HCT116 (cell line): ENCODE results near the gene PTBP3.

Experiments used
- REST ChIP-seq: IDR thresholded peaks from 2 replicates; pipeline ENCODE4 v1.6.1; 2012; ENCODE audit warnings: low read depth
- SRF ChIP-seq: IDR thresholded peaks from 2 replicates; pipeline ENCODE4 v1.6.1; 2012; ENCODE audit warnings: low read depth
- TCF7L2 ChIP-seq: IDR thresholded peaks from 2 replicates; pipeline ENCODE4 v1.7.0; 2011; ENCODE audit warnings: borderline replicate concordance, inconsistent platforms; ENCODE audit not compliant: insufficient read depth, insufficient read length; ENCODE audit errors: extremely low read depth
- TF ChIP-seq, protein P1 (sequence below), 3 experiments: fragments of 200-600 bp in 1 of 3; sonication (generic) in 1 of 3; IDR thresholded peaks in 2 of 3; conservative IDR thresholded peaks in 1 of 3; 2 replicates each; pipeline ENCODE4 v1.5.1; 2012 to 2017; ENCODE audit warnings: low read depth in 2 of 3, low read length in 2 of 3, antibody characterized with exemption in 1 of 3, borderline replicate concordance in 1 of 3, control low read depth in 1 of 3, mild to moderate bottlenecking in 1 of 3, mixed read lengths in 1 of 3, mixed run types in 1 of 3, moderate library complexity in 1 of 3; ENCODE audit not compliant: insufficient read depth in 1 of 3

DNA sequence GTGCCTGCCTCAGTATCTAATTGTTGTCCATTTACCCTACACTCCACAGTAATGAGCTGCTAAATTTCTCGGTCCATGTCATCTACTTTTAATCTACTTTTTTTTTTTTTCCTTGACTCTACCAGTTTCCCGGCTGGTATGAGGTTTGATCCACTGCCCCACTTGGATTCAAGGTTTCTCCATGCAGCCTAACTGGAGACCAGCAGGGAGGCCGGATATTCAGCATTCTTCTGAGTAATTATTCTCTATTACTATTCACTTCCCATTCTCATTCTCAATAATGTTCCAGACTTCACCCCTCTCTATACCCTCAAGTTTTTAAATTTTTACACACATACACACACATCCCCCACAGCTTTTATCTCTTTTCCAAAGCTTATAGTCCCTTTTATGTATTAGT is 107.3 kb downstream of the PTBP3 start:
- TF ChIP-seq, protein P1, sequence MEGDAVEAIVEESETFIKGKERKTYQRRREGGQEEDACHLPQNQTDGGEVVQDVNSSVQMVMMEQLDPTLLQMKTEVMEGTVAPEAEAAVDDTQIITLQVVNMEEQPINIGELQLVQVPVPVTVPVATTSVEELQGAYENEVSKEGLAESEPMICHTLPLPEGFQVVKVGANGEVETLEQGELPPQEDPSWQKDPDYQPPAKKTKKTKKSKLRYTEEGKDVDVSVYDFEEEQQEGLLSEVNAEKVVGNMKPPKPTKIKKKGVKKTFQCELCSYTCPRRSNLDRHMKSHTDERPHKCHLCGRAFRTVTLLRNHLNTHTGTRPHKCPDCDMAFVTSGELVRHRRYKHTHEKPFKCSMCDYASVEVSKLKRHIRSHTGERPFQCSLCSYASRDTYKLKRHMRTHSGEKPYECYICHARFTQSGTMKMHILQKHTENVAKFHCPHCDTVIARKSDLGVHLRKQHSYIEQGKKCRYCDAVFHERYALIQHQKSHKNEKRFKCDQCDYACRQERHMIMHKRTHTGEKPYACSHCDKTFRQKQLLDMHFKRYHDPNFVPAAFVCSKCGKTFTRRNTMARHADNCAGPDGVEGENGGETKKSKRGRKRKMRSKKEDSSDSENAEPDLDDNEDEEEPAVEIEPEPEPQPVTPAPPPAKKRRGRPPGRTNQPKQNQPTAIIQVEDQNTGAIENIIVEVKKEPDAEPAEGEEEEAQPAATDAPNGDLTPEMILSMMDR (IDR thresholded peaks at IDR 0.05 in 2 of 3, conservative IDR thresholded peaks at IDR 0.05 in 1 of 3; ENCODE audit: borderline replicate concordance in 1 of 3, insufficient read depth in 1 of 3, low read depth in 2 of 3, low read length in 2 of 3) = no peak
- no peak for TF ChIP-seq REST
- TF ChIP-seq TCF7L2 = no peak
- no peak for TF ChIP-seq SRF
